AG04450 (cell line): ENCODE measurements around the gene DNM3. TPM values are rescaled to one million over a fixed set of nuclear protein-coding genes. Genes with fewer than 3 reads are reported as not detected.

Experiments used
- CTCF ChIA-PET: fragments of 300-600, 350-600 bp; formaldehyde crosslinking; extraction: SDS; loops from one replicate; lab custom pipeline; 2022; ENCODE audit warnings: antibody characterized with exemption, inconsistent platforms; lab: Charles Lee
- POLR2A ChIA-PET: fragments of 350-600 bp; formaldehyde crosslinking; extraction: SDS; loops from one replicate; lab custom pipeline; 2021; ENCODE audit warnings: antibody characterized with exemption, inconsistent platforms; lab: Yijun Ruan, JAX
- DNase-seq: peaks from one replicate; pipeline ENCODE4 v3.0.0-alpha.2; 2011; ENCODE audit warnings: low read depth, low spot score
- H3K27ac ChIP-seq: one replicate; pipeline ENCODE4 v1.5.1; 2012; ENCODE audit warnings: low read depth, low read length, control low read depth
- H3K27me3 ChIP-seq: one replicate; pipeline ENCODE4 v1.6.0; 2012; ENCODE audit warnings: low read length; ENCODE audit not compliant: control insufficient read depth, insufficient read depth
- H3K4me3 ChIP-seq: 2 replicates; pipeline ENCODE4 v1.5.1; 2011; ENCODE audit warnings: mild to moderate bottlenecking, low read depth, low read length, control low read depth
- H3K9me3 ChIP-seq: 2 replicates; pipeline ENCODE4 v1.5.1; 2012; ENCODE audit warnings: low read length; ENCODE audit not compliant: control insufficient read depth, insufficient read depth
- polyA plus RNA-seq: library from polyadenylated mRNA; depleted of rRNA; stranded (reverse); fragments of >200 nt; gene quantifications from 2 replicates; pipeline ENCODE4 v1.2.3, GENCODE V29; 2011
- TF ChIP-seq, protein P1 (sequence below): IDR thresholded peaks from 2 replicates; pipeline ENCODE4 v1.5.1; 2011; ENCODE audit warnings: low read depth, low read length, control low read depth, inconsistent platforms

DNM3 gene
- polyA plus RNA-seq, 1 experiment: 0.37 TPM

- Histone ChIP-seq H3K9me3 (no peaks in the 10 kb centered on the region), H3K27me3 (no peaks in the 10 kb centered on the region), H3K4me3 (no peak overlapping the region), H3K27ac (no peak overlapping the region)
- ChIA-PET POLR2A (no interaction called here), CTCF (no interaction called here)
- DNase-seq: no peak
- TF ChIP-seq, protein P1, sequence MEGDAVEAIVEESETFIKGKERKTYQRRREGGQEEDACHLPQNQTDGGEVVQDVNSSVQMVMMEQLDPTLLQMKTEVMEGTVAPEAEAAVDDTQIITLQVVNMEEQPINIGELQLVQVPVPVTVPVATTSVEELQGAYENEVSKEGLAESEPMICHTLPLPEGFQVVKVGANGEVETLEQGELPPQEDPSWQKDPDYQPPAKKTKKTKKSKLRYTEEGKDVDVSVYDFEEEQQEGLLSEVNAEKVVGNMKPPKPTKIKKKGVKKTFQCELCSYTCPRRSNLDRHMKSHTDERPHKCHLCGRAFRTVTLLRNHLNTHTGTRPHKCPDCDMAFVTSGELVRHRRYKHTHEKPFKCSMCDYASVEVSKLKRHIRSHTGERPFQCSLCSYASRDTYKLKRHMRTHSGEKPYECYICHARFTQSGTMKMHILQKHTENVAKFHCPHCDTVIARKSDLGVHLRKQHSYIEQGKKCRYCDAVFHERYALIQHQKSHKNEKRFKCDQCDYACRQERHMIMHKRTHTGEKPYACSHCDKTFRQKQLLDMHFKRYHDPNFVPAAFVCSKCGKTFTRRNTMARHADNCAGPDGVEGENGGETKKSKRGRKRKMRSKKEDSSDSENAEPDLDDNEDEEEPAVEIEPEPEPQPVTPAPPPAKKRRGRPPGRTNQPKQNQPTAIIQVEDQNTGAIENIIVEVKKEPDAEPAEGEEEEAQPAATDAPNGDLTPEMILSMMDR: no peak
Measured at GRCh38 chr1:172245788-172246187, 404.5 kb downstream of the DNM3 start.

DNA sequence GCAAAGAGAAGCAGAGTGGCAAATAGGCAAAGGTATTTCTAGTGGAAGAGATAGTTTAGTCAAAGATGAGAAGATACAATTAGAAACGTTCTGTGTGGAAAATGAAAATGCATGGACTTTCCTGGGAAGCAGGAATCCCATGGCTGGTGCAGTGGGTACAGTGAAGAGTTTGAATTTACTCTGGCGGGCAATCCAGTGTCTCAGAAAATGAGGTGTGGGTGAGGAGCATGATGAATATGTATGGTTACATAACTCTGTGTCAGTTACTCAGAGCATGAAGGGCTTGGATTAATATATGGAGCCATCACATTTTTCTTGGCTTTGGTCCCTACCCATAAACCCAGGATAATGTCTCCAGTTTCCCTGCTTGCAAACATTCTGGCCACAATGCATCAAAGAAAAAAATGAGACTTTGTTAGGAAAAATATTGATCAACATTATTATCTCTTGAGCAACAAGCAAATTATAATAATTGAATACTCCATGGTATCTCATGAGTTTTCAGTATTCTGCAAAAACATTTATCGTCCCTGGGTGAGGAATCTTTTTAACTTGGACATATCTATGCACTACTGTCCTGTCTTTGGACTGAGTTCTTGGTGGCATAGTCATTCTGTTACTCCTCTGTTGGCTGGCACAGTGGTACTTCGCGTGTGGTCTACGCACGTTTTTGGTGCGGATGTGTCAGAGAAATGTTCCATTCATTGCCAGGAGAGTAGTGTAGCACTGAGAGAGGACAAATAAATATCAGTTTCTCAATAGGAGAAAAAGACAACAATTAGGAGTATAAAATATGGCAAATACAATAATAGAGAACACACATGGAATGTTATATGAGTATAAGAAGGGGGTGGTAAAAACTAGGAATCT, 405.5 kb downstream of the DNM3 start:
- Histone ChIP-seq H3K4me3 (no peak overlapping the region), H3K9me3 (no peaks in the 10 kb centered on the region), H3K27me3 (no peaks in the 10 kb centered on the region), H3K27ac (no peak overlapping the region)
- ChIA-PET POLR2A (no interaction called here), CTCF (no interaction called here)
- TF ChIP-seq, protein P1: no peak
- DNase-seq: no peak

DNA sequence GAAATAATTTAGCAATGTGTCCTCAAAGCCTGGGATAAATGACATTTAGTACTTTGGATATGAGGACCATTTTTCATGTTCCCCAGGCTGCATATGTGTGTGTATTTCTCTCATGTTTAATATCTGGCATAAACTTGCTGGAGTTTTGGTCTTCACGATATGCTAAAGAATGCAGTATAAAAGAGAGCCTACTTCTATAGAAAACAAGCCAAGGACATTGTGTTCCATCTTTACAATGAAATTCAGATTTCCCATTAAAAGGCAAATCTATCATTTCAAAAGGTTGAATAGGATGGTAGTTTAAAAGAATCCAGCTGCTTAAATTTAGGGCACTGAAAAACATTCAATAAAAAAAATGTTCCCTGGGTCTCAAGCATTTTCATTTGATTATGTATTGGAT, 410.2 kb downstream of the DNM3 start:
- H3K4me3 ChIP-seq: no peak overlapping the region
- DNase-seq: no peak
- ChIA-PET CTCF (no interaction called here), POLR2A (no interaction called here)
- TF ChIP-seq, protein P1: no peak
- H3K9me3 ChIP-seq: no peaks in the 10 kb centered on the region
- H3K27ac ChIP-seq: no peak overlapping the region
- H3K27me3 ChIP-seq: no peaks in the 10 kb centered on the region

DNA sequence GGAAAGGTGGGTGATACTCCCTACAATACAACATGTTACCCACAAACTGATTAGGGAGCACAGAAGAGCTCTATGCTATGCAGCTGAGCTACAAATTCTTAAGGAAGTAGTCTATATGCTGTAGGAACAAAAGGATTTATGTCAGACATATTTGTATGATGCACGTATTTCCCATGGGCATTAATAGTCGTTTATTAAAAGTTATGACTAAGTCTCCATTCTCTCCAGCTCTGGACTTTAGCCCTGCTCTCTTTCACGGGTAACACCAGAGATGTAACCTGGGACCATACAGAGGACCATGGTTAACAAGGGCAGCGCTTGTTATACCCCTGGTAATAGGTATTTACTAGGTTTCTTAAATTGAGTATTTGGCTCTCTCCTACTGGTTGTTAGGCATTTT, 411.0 kb downstream of the DNM3 start:
- TF ChIP-seq, protein P1: no peak
- no peak overlapping the region for H3K27ac ChIP-seq
- DNase-seq: no peak
- POLR2A ChIA-PET: no interaction called here
- no peak overlapping the region for H3K4me3 ChIP-seq
- CTCF ChIA-PET: no interaction called here
- H3K9me3 ChIP-seq: no peaks in the 10 kb centered on the region
- no peaks in the 10 kb centered on the region for H3K27me3 ChIP-seq

GRCh38 chr1:172252958-172253357, 411.7 kb downstream of the DNM3 start:
- no peak overlapping the region for H3K27ac ChIP-seq
- ChIA-PET POLR2A (no interaction called here), CTCF (no interaction called here)
- H3K9me3 ChIP-seq: no peaks in the 10 kb centered on the region
- no peaks in the 10 kb centered on the region for H3K27me3 ChIP-seq
- H3K4me3 ChIP-seq: no peak overlapping the region
- no peak for DNase-seq
- TF ChIP-seq, protein P1: no peak
